Effector CD4-positive, alpha-beta T cell (primary cell): Measurements from ENCODE around the gene HUWE1.

ENCODE experiments used
- DNase-seq: peaks from one replicate; pipeline ENCODE4 v3.0.0-alpha.2; 2020

The HUWE1 gene

DNA sequence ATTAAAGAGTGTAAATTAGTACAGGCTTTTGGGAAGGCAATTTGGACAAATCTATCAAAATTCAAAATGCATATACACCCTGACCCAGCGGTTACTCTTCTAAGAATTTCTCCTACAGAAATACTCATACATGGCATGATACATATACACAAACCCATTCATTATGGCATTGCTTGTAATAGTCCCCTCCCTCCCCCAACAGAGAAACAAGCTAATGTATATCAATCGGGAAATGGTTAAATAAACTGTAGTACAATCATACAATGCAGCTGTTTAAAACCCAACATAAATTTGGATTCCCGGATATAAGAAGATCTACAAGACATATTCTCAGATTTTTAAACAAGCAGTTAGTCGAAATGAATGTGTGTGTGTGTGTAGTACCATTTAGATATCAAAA, 808 bp downstream of the HUWE1 start:
- DNase-seq: no peak

DNA sequence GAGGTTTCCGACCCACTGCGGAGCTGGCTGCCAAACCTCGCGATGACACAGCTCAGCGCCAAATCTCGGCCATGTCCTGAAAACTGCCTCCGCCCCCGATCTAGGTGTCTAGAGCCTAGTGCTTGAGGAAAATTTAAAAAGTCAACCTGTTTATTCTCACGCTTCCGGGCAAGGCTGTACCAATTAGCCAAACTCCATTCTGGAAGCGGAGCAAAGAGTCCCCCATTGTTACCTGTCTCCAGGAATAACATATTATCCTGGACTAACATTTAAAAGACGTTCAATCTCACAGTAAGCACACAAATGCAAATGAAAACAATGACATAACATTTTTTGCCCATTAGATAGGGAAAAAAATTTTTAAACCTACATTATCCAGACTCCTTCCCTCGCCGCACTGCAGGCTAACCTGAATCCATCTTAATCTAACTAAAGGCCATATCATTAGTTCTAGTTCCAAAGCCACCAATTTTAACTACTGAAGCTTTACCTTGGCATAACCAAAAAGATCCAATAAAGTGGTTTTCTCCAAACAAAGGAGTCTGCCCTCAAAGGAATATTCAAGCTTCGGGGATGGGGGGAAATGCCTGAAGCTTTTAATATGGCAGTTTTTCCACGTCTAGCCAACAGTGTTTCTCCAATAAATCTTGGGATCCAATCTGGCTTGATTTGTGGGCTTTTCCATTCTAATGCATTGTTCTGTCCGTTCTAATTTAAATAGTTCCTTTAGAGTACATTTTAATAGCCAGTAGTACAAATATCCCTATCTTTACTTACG, 1.9 kb downstream of the HUWE1 start:
- DNase-seq: no peak

DNA sequence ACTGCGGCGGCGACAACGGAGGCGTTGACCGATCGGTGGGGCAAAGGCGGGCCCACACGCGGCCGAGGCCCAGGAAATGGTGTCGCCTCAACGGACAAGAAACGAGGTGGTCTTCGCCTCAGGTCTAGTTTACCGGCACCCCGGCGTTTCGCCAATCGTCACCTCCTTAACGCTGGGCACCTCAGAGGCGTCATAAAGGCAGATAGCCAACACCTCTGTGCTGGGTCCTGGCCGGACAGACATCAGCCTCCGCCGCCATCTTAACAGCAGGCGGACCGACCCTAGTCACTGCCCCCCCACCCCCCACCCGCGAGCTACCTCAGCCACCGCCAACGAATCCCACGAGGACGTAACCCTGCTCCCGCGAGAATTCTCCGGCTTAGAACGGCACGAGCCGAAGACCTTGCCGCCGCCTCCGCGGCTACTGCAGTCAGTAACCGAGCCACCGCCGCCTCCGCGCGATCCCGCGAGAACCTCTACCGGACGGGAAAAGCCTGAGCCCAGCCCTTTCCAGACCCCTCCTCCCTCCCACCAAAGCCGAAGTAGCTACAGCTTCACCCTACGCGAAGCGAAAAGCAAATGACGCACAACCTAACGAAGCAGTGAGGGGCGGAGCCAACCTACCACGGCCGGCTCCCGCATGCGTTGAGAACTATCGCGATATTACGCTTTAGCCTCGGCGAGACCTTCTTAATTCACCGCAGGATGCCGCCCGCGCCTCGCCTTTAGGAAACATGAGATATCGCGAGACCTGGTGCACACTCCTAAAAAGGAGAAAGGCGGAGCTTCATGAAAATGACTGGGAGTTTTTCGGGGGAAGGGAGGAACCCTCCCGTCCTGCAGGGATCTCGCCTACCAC, 2.7 kb downstream of the HUWE1 start:
- peak; percentile 83 for DNase-seq

DNA sequence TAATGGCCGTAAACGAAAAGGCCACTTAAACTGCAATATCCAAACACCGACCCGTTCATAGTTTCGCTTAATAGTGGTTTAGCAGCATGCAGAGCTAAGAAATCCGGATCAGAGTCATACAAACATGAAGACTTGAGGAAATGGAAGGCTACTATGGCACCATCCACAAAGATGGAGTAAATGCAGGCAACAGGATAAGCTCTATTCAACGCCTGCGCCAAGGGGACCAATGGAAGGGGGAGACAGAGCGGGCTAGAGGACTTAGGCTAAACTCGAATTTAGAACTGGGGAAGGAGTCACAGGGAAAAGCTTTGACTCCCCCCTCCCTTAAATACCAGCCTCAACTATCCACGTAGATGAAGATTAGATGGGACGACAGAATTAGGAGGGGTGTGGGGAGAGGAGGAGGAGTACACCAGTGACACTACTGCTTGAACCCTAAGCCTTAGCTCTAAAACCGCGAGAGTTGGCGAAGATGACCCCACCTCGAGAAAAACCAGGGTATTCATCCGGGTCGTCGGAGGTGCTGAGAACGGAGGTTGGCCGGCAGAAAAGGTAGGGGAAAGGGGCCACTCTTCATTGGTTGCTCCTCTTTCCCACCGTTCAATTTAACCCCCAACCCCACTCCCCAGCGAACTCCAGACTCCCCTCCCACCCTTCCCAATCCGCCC, 3.5 kb downstream of the HUWE1 start:
- DNase-seq: peak; percentile 16

DNA sequence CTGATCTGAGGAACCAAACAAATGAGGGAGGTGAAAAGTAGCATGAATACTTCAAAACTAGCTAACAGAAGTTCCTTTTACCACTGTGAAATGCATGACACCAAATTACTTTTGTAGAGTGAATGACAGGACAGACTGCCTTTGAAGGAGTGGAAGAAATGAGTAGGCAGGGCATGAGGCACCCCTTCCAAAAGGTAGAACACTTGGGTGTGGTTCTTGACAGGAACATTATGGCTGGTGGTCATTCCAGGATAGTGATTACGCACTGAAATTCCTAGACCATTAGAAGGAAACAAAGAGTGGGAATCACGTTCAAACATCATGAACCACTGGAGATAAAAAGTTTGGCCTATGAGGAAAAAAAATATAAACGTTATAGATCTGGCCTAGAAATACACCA, 4.9 kb downstream of the HUWE1 start:
- no peak for DNase-seq

DNA sequence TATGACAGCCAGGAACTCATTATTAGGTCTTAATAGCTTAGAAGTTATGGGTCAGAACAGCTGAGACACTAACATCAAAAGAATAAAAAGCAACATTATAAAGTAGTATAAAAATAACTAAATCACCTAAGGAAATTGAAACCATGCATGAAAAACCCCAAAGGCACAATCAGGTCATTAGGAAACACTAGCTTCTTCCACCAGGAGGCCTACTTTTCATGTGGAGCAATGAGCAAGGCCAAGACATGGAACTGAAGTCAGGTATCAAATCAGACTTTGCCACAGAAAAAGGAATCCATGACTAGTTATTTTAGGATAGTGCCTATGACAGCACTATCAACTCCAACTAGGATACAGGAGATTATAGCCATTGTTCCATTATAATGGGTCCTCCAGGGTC, 7.9 kb downstream of the HUWE1 start:
- no peak for DNase-seq

DNA sequence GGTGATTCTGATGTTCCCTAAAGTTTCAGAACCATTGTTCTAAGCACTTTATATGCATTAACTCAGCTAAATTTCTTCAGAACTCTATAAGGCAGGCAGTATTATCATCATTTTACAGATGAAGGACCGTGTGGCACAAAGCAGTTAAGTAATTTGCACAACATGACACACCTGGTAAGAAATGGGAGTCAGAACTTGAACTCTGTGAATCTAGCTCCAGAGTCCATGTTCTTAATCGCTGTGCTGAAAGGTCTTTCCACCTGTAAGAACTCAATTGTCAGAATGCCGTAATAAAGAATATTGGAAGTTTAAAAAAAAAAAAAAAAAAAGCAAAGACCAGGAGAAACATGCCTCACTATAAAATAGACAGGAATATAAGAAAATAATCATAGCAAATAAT, 9.2 kb downstream of the HUWE1 start:
- no peak for DNase-seq

DNA sequence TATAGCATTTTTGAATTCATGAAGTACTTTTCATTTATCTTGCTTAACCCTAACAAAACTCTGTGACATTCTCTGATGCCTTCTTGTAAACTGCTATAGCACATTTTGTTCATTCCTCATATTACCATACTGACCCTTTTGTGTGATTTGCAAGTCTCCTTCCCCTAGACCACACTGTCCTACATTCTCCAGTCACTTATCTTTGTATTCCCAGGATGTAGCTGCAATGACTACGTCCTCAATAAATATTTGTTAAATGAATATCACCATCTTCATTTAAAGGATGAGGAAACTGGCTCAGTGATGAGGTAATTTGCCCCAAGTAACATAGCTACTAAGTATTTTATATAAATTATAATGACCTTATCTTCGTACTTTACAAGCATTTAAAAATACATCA, 11.9 kb downstream of the HUWE1 start:
- no peak for DNase-seq

DNA sequence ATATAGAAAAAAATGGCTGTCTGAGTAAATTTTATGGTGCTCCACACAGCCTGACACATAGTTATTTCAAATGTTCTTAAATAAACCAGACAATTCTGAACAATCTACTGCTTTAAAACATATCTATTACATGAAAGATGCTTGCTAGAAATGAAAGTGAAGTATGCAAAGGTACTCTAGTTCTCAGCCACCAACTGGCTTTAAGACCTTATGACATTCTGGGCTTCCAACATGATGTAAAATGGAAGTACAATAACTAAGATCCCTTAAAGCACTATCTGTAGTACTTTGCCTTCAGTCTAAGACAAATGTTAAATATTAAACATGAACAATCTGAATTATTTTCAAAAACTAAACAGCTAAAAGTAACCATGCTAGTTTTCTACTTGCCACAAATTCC, 17.3 kb downstream of the HUWE1 start:
- no peak for DNase-seq

DNA sequence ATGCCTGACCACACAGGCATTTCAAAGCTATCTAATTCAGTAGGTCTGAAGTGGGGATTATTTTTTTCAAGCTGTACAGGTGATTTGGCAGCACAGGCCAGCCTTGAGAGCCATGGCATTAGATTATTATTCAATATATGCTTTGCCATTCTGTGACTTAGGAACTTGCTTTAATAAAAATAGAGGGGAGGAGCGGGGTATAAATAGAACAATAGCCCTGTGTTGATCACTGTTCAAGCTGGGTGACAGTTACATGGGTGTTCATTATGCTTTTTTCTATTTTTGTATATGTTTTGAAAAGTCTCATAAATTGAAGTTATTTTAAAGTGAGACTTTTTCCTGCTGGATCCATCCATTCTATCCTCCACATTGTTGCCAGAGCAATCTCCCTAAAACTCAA, 20.3 kb downstream of the HUWE1 start:
- no peak for DNase-seq

DNA sequence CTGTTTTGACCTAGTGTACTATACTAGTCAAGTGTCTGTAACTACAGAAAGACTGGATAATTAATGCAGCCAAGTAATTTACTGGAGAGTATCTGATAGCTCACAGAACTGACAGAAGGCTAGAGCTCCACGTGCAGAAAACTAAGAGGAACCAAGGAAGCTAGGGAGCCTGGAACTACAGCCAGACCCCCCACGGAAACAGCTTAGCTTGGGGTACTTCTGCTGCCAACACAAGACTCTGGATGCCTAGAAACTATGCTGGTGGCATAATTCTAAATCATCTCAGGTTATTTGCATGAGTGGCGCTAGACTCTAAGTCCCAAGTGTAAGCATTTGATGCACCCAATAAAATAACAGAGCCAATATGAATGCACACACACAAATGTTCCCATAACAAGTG, 26.5 kb downstream of the HUWE1 start:
- no peak for DNase-seq

DNA sequence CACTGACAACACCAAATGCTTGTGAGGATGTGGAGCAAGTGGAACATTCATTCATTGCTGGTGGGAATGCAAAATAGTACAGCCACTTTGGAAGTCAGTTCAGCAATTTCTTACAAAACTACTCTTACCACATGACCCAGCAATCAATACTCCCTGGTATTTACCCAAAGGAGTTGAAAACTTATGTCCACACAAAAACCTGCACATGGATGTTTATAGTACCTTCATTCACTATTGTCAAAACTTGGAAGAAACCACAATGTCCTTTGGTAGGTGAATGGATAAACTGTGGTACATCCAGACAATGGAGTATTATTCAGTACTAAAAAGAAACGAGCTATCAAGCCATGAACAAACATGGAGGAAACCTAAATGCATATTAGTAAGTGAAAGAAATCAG, 27.5 kb downstream of the HUWE1 start:
- DNase-seq: no peak

DNA sequence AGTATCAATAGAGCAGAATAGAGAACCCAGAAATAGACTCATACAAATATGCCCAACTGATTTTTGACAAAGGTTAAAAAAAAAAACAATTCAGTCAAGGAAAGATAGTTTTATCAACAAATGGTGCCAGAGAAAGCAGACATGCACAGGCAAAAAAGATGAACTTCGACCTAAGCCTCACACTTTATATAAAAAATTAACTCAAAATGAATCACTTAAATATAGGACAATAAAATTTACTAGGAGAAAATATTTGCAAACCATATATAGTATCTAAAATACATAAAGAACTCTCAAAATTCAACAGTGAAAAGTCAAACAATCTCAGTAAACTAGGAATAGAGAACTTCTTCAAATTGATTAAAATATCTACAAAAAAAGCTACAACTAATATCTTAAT, 29.7 kb downstream of the HUWE1 start:
- DNase-seq: no peak

DNA sequence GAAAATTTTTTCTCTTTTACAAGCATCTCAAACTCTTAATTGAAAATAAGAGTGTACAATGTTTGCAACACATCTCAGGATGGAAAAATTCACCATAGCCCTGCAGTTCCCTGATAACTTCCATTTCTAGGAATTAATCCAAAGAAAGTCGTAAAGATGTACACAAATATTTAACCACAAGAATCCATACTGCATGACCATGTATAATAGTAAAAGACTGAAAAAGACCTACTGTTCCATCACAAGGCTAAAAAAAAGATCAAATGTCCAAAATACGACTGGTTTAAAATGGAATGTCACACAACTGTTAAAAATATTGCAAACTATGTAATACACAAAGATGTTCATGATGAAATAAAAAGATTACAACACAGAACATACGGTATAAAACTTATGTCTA, 32.1 kb downstream of the HUWE1 start:
- DNase-seq: no peak

DNA sequence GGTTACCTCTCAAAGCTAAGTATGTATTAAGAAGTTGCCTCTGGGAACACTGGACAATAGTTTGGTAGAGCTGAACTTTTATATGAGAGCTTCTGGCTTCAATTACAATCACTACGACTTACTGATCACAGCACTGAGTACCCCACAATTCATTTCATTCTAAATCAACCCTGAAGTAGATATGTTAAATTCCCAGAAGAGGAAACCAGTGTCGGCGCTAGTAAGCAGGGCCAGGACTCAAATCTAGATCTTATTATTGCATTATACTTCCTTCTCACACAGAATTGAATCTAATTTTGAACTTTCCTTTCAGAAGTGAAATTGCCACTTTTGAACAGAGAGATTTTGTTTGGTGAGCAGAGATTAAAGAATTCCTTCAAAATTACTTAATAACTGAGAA, 41.8 kb downstream of the HUWE1 start:
- no peak for DNase-seq

DNA sequence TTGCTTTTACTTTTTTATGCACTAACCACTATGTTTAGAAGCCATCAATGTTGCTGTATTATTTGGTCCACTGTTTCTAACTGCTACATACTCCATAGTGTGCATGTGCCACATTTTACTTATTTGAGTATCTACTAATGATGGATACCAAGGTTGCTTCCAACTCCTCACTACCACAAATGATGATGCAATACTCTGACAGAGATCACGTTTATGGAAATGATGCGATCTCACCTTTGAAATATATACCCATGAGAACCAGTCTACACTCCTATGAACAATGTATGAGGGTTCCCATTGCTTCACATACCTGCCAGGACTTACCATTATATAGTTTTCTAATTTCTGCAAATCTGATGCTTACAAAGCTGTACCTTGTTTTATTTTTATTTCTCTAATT, 44.2 kb downstream of the HUWE1 start:
- DNase-seq: no peak

DNA sequence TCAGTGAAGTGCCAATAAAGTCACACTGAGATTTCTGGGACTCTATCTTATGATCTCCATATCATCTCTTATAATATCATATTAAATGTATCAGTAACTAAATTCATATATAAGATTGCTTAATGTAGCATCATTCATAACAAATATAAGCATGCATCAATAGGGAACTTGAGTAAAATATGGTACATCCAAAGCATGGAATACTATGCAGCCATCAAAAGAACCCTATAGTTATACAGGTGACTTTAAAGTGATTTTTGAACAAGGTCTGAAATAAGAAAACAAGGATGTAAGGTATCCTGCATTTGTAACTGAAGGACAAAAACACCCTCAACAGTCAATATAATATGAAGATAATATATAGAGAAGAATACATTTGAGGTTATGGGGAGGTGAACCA, 47.3 kb downstream of the HUWE1 start:
- DNase-seq: no peak

DNA sequence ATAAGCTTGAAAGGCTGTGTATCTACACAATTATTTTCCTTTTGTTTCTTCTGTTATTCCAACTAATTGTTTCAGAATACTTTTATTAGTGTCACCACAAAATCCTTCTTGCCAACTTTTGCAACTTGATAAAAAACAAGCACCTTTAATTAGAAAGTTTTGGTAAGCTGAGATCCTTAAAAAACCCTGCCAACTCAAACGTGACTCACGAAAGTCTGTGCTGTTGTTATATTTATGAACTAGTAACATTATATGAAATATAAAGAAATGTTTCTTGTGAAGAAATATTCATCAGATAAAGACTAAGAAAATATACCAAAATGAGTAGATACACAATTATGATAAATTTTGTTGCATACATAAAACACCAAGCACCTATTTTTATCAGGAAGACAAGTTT, 49.0 kb downstream of the HUWE1 start:
- DNase-seq: no peak

DNA sequence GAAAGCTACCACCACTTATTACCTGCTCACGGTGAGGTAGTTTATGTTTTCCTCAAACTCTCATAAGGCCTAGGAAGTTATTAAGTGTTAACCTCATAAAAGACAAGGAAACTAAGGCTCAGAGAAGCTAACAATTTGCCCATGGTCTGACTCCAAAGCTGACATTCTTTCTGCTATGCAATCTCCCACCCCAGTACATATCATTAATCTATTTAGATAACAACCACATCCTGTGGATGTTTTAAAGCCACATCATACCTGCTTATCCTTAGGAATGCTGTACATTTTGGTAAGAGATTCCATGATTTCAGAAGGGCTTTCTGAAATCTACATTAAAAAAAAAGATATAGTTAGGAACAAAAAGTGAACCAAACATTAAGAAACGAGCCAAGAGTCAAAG, 55.4 kb downstream of the HUWE1 start:
- DNase-seq: no peak

DNA sequence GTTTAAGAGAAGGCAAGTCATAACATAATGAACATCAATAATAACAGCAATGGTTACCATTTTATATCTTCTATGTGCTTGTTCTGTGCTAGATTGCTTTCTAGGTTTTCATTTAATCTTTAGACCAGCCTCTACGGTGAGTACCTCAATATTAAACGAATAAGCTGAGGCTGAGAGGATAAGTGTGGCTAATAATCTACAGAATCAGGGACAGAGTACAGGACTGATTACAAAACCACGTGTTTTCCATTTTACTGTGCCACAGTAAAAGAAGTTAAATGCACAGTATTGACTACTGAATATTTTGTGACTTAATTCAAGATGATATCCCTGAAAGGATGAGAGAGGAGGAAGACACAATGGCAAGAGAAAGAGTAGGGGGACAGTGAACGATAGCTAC, 56.3 kb downstream of the HUWE1 start:
- DNase-seq: no peak

DNA sequence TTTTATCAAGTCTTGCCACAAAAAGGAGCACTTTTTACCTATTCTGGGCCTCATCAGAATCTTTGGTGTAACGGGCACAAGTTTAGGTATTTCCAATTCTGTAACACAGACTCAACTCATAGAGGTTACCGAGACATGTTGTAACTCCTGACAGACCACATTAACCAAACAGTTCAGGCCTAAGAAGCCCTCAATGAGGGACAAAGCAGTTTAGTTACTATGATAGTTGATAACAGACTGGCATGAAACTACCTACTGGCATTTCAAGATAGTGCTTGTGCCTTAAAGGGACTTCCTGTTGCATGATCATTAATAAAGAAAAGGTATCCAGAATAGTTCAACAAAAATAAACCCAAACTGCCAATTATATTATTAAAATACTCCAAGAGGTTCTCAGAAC, 64.1 kb downstream of the HUWE1 start:
- no peak for DNase-seq

DNA sequence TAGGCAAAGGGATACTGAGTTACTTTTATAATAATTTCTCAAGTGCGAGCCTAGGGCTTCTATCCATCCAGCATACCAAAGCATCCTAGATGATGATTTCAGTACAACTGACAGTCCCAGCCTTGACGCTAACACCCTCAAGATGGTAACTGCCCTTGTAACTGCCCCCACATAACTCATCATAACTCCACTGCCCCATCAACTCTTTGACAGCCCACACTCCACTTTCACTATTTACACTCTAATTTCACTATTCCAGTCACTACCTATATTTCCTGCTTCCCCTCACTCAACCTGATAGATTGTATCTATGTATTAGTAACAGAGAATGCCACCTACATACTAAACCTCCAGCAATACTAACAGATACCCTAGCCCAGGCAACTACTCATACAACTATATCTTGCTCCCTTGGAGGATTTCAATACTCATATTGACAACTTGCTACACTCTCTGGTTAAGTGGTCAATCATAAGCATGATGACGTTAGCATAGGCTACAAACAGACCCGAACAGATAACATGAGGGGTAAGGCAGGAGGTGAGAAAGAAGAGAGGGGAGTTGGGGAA, 65.0 kb downstream of the HUWE1 start:
- no peak for DNase-seq

DNA sequence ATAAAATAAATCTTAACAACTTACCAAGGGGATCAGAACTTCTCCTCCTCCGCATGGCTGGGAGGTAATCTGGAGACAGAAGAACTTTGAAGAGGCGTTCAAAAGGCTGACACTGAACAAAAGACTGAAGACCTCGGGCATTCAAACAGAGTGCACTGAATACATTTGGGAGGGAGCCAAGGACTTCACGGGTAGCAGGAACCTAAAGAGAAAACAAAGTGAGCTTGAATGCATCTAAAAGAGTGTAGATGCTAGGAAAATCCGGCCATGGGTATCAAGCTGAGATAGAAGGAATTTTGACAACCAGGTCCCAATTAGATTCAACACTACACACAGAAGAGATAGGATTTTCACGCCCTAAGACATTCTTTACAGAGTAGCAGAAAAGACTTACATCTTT, 69.6 kb downstream of the HUWE1 start:
- DNase-seq: no peak

DNA sequence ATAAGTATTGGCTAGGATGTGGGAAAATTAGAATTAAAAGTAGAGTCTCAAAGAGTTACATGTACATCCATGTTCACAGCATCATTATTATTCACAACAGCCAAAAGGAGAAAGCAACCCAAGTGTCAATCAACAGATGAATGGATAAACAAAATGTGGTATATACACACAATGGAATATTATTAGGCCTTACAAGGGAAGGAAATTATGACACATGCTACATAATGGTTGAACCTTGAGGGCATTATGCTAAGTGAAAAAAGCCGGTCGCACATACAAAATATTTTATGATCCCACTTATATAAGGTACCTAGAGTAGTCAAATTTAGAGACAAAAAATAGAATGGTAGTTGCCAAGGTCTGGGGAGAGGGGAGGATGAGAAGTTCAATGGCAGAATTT, 80.1 kb downstream of the HUWE1 start:
- DNase-seq: no peak
